Measurements from ENCODE around the gene OR9K2.
"Not testable (repeated sequence)": the region's sequence is repeated elsewhere in the genome, so short reads cannot be mapped to it uniquely, and the experiment has no call there.

OR9K2 gene

GRCh38 chr12:55126106-55126505 is at the start of gene OR9K2:
OR9K2 (plus strand) TSS chr12:55126406; CDS start chr12:55129835, 3,429 bp downstream.
- no peak for TF ChIP-seq CTCF (conservative IDR thresholded peaks at IDR 0.05)
- no peak within 1 kb of the TSS for H3K27ac ChIP-seq

DNA sequence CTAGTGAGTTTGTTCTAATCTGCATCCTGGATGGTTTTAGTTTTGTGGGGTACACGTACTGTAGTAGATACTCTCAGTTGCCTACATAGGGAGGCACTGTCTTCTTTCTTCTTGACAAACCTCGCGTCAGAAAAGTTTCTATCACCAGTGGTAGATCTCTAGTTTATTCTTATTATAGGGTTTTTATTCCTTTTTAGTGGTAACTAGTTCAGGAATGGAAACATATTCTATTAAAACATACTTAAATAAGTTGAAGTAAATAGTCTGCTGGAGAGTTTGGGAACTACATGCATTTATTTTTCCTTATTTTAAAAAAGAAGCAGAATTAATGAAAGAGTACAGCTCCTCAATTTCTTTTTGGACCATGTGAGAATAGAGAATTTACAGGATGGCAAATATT is 33.6 kb upstream of the OR9K2 start:
- H3K27ac ChIP-seq: no peak overlapping the region
- TF ChIP-seq CTCF (conservative IDR thresholded peaks at IDR 0.05): no peak

DNA sequence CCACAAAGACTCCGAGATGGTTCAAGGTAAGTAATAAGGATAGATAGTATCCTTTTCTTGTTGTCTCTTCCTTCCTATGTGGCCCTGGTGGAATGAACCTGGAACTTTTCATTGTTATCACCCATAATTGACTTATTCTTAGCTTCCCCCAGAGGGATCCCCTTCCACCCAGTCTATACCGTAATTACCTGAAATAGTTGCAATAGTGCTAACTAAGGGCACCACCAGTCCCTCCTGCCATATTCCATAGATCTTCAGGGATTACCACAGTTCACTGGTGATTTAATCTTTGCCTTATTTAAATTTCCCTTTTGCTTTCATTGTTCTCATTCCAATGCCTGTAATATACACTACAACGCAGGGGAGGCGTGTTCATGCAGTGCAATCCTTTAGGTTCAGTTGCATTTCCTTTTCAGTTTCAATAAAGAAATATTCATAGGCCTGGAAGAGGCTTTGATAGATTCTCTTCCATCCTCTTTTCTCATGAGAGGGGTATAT is 13.8 kb upstream of the OR9K2 start:
- no peak for TF ChIP-seq CTCF (conservative IDR thresholded peaks at IDR 0.05)
- H3K27ac ChIP-seq: no peak overlapping the region

GRCh38 chr12:55116152-55116551 is 10.1 kb upstream of the OR9K2 start:
- no peak for TF ChIP-seq CTCF (conservative IDR thresholded peaks at IDR 0.05)
- H3K27ac ChIP-seq: no peak overlapping the region

DNA sequence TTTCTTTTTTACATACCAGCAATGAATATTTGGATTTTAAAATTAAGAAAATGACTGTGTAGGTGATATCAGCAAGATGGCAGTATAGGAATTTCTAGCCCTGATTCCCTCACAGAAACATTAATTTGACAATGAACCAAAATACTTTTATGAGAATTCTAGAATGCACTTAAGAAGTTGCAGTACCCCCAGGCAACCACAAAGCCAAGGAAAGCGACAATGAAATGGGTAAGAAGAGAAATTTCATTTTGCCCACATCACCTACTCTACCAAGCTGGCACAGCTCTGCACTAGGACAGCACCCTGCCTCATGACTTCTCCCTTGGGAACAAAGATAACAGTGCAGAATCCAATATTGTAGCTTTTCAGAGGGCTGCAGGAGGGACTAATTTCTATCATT is 6.6 kb downstream of the OR9K2 start:
- no peak overlapping the region for H3K27ac ChIP-seq
- peak; percentile 45 for TF ChIP-seq CTCF (conservative IDR thresholded peaks at IDR 0.05)

- no peak overlapping the region for H3K27ac ChIP-seq
- peak; percentile 93 for TF ChIP-seq CTCF (conservative IDR thresholded peaks at IDR 0.05)
Observed at GRCh38 chr12:55142669-55143565, 16.7 kb downstream of the OR9K2 start.

- peak; percentile 55 for TF ChIP-seq CTCF (conservative IDR thresholded peaks at IDR 0.05)
- H3K27ac ChIP-seq: no peak overlapping the region
Observed at GRCh38 chr12:55143566-55143870, 17.3 kb downstream of the OR9K2 start.

- H3K27ac ChIP-seq: not testable (repeated sequence)
Observed at GRCh38 chr12:55167010-55167640, 40.9 kb downstream of the OR9K2 start.

Measured in VCaP (cell line).